ENCODE measurements around the gene UROC1.

GRCh38 chr3:126439346-126439967 is 78.1 kb downstream of the UROC1 start:
- TF ChIP-seq SP1 (IDR thresholded peaks at IDR 0.05) (no peak), BHLHE40 (IDR thresholded peaks at IDR 0.05; ENCODE audit: borderline replicate concordance) (no peak), HDGF (IDR thresholded peaks at IDR 0.05; ENCODE audit: borderline replicate concordance) (no peak), SUZ12 (IDR thresholded peaks at IDR 0.05) (no peak), NFRKB (IDR thresholded peaks at IDR 0.05) (no peak)
